Right hindlimb (tissue), 1 donor: Measurements from ENCODE around the gene MAOB.
"Not testable (repeated sequence)": the region's sequence is repeated elsewhere in the genome, so short reads cannot be mapped to it uniquely, and the experiment has no call there.

Source experiments
- DNase-seq: peaks from one replicate; pipeline ENCODE4 v3.0.0-alpha.2; 2018

Gene MAOB

GRCh38 chrX:43882294-43882681 is at the start of gene MAOB:
Gene MAOB, minus strand, starts transcription at chrX:43882450. Its CDS starts 151 bp downstream, at chrX:43882299.
- peak; percentile 30 for DNase-seq

- DNase-seq: not testable (repeated sequence)
These were observed 39.8 kb upstream of the MAOB start for GRCh38 chrX:43922032-43922431.

GRCh38 chrX:43910772-43911171 is 28.5 kb upstream of the MAOB start:
- DNase-seq: not testable (repeated sequence)

- no peak for DNase-seq
These were observed 27.8 kb upstream of the MAOB start for GRCh38 chrX:43910012-43910411.

GRCh38 chrX:43909141-43909540 is 26.9 kb upstream of the MAOB start:
- DNase-seq: no peak

- DNase-seq: no peak
These were observed 17.9 kb upstream of the MAOB start for GRCh38 chrX:43899878-43900815.

- no peak for DNase-seq
These were observed 16.3 kb upstream of the MAOB start for GRCh38 chrX:43898406-43899035.

GRCh38 chrX:43897290-43897689 is 15.0 kb upstream of the MAOB start:
- no peak for DNase-seq

- DNase-seq: no peak
These were observed 10.2 kb upstream of the MAOB start for GRCh38 chrX:43892336-43892870.

- no peak for DNase-seq
These were observed 3.4 kb upstream of the MAOB start for GRCh38 chrX:43885617-43886016.

GRCh38 chrX:43881410-43882293 is 598 bp downstream of the MAOB start:
- DNase-seq: no peak

- DNase-seq: no peak
These were observed 1.8 kb downstream of the MAOB start for GRCh38 chrX:43880425-43880824.

- no peak for DNase-seq
These were observed 3.2 kb downstream of the MAOB start for GRCh38 chrX:43878906-43879526.

- DNase-seq: no peak
These were observed 5.6 kb downstream of the MAOB start for GRCh38 chrX:43876680-43877079.

GRCh38 chrX:43870758-43871419 is 11.4 kb downstream of the MAOB start:
- no peak for DNase-seq

GRCh38 chrX:43870011-43870410 is 12.2 kb downstream of the MAOB start:
- no peak for DNase-seq

GRCh38 chrX:43868791-43869190 is 13.5 kb downstream of the MAOB start:
- DNase-seq: no peak

- no peak for DNase-seq
These were observed 15.8 kb downstream of the MAOB start for GRCh38 chrX:43866423-43866822.

- no peak for DNase-seq
These were observed 16.5 kb downstream of the MAOB start for GRCh38 chrX:43865791-43866190.

GRCh38 chrX:43862434-43862833 is 19.8 kb downstream of the MAOB start:
- no peak for DNase-seq

- DNase-seq: no peak
These were observed 20.5 kb downstream of the MAOB start for GRCh38 chrX:43861750-43862149.
